Measurements from ENCODE around the gene UBE2G2.

DNA sequence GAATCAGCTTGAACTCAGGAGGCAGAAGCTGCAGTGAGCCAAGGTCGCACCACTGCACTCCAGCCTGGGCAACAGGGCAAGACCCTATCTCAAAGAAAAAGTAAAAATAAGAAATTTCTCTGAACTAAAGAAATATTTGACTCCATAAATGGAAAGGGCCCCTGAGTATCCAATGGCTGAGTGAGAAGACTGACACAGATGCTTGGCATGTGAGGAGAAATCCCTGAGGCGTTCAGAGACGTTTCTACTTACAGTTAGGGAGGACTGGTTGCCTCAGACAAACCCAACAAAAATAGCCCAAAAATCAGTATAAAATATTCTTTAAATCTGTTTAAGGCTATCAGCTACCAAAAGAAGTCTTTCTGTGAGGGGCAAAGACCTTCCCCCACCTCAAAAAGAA lies 19.2 kb upstream of the UBE2G2 start:
- TF ChIP-seq, protein P1, sequence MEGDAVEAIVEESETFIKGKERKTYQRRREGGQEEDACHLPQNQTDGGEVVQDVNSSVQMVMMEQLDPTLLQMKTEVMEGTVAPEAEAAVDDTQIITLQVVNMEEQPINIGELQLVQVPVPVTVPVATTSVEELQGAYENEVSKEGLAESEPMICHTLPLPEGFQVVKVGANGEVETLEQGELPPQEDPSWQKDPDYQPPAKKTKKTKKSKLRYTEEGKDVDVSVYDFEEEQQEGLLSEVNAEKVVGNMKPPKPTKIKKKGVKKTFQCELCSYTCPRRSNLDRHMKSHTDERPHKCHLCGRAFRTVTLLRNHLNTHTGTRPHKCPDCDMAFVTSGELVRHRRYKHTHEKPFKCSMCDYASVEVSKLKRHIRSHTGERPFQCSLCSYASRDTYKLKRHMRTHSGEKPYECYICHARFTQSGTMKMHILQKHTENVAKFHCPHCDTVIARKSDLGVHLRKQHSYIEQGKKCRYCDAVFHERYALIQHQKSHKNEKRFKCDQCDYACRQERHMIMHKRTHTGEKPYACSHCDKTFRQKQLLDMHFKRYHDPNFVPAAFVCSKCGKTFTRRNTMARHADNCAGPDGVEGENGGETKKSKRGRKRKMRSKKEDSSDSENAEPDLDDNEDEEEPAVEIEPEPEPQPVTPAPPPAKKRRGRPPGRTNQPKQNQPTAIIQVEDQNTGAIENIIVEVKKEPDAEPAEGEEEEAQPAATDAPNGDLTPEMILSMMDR (IDR thresholded peaks at IDR 0.05; ENCODE audit: low read depth, low read length), result no peak
- no peak for TF ChIP-seq POLR2A (IDR thresholded peaks at IDR 0.05; ENCODE audit: extremely low read depth, insufficient read length)
- TF ChIP-seq, protein P2, sequence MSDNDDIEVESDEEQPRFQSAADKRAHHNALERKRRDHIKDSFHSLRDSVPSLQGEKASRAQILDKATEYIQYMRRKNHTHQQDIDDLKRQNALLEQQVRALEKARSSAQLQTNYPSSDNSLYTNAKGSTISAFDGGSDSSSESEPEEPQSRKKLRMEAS (IDR thresholded peaks at IDR 0.05; ENCODE audit: low read depth, low read length), result no peak
- TF ChIP-seq MYC (IDR thresholded peaks at IDR 0.05; ENCODE audit: low read depth, low read length), result no peak

Data from NB4 (cell line).